GM12873 (cell line): ENCODE data around the gene ALDH1L1.

ENCODE experiments used
- CTCF ChIP-seq: IDR thresholded peaks from 2 replicates; pipeline ENCODE4 v1.5.1; 2012; ENCODE audit warnings: low read depth, mild to moderate bottlenecking, moderate library complexity, low read length, control low read depth; ENCODE audit not compliant: insufficient read depth; ENCODE audit errors: missing control alignments

Gene ALDH1L1

GRCh38 chr3:126110431-126111125 is 69.8 kb downstream of the ALDH1L1 start:
- no peak for TF ChIP-seq CTCF

DNA sequence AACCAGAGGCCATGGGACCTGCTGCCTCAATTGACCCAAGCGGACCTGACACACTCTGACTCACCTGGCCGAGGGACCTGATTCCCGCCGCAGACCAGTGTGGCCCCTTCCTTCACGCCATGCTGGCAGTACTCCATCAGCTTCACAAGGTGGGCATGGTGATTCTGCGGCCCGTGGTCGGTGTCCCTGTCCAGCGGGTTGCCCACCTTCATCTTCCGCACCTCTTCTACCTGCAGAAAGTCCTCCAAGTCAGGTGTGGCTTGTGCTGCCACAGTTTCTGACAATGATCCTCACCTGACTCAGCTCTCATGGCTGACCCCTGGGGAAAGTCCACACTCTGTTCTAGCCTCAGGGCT is 70.5 kb downstream of the ALDH1L1 start:
- no peak for TF ChIP-seq CTCF

DNA sequence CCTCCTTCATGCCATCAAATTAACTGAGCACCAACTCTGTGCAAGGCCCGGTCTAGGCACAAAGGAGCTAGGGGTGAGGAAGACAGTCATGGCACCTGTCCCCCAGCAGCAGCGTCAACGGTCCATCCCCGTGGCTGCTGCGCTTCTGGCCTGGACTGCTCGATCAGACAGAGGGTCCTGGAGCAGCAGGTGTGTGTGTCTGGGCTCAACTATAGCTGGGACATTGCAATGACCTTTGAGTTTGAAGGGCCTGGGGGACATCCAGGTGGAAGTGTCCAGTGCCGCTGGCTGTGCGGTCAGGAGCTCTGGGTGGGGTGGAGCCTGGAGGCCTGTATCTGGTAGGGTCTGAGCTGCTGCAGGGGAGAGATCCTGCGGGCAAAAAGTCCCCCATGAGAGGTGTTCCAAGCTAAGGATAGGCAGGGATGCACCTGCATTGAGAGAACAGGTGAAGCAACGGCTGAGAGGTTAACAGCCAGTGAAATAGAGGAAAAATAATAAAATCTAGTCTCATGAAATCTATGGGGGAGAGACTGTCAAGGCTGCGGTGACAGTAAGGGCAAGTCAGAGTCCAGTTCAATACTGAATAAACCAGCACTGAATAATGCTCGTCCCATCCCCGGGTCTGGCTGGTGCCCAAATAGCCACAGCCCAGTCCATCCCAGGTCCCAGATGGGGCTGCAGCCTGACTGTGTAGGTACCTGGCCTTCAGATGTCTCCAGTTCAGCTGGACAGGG is 71.1 kb downstream of the ALDH1L1 start:
- TF ChIP-seq CTCF = no peak

- no peak for TF ChIP-seq CTCF
Measured at GRCh38 chr3:126108676-126109050, 71.7 kb downstream of the ALDH1L1 start.

DNA sequence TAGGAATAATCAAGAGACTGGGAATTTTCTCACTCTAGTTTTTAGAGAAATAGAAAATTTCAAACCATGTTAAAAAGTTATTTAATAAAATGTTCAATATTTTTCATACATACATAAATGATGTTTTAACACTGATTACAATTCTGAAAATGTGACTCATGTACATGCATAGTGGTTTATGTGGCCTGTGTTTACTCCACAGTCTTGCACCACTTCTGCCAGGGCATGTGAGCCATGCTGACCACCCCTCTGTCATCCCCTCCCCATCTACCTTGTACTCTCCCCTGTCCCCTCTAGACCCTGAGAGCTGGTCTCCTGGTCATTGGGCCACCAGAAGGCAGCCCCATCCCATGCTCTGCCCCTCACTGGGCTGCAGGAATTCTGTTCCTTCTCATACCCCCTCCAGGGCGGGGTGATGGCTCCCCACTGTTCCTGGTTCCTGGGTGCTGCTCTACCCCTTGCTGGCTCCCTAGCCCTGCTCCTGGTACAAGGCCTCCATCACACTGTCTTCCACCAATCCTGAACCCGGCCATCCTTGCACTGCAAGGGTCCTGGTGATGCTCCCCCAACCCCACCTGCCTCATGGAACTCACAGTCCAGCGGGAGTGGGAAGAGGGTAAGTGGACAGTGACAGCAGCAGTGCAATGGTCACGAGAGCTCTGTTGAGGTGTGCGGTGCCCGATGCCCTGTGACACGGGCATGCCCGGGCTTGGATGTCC is 72.3 kb downstream of the ALDH1L1 start:
- no peak for TF ChIP-seq CTCF

- no peak for TF ChIP-seq CTCF
Measured at GRCh38 chr3:126107203-126107939, 73.0 kb downstream of the ALDH1L1 start.
